Upper lobe of left lung (tissue), 6 donors: Measurements from ENCODE around the gene LETMD1. TPM values are rescaled to one million over a fixed set of nuclear protein-coding genes. Genes with fewer than 3 reads are reported as not detected.
A peak's percentile ranks its signal among the peaks of the same experiment; 100 is the strongest.

Source experiments
- ATAC-seq, 2 donors: fragments of 200-7000 bp; cut with Tn5 transposase; one replicate each; pipeline ENCODE4 v1.9.1; 2022; ENCODE audit warnings: mild to moderate bottlenecking in 2 of 2, moderate library complexity in 2 of 2; ENCODE audit not compliant: low FRiP score in 2 of 2
- DNase-seq, 2 donors: peaks; one replicate each; pipeline ENCODE4 v3.0.0-alpha.2; 2019 to 2020
- H3K27ac ChIP-seq, 4 donors: fragments of 200-600 bp; sonication (generic); one replicate each; pipeline ENCODE4 v1.5.1; 2016 to 2019
- H3K27me3 ChIP-seq, 4 donors: fragments of 200-600 bp; sonication (generic); one replicate each; pipeline ENCODE4 v1.5.1; 2017 to 2019
- H3K36me3 ChIP-seq, 4 donors: fragments of 200-600 bp; sonication (generic); one replicate each; pipeline ENCODE4 v1.5.1; 2016 to 2019
- H3K4me1 ChIP-seq, 4 donors: fragments of 200-600 bp; sonication (generic); one replicate each; pipeline ENCODE4 v1.5.1; 2018 to 2019
- H3K4me3 ChIP-seq, 4 donors: fragments of 200-600 bp; sonication (generic); one replicate each; pipeline ENCODE4 v1.5.1; 2017 to 2019; ENCODE audit warnings: mild to moderate bottlenecking in 2 of 4, moderate library complexity in 1 of 4
- H3K9me3 ChIP-seq, 4 donors: fragments of 200-600 bp; sonication (generic); one replicate each; pipeline ENCODE4 v1.5.1; 2018 to 2019
- EP300 ChIP-seq, 4 donors: sonication (generic); formaldehyde crosslinking; IDR thresholded peaks; one replicate each; pipeline ENCODE4 v1.5.1; 2017; ENCODE audit warnings: antibody characterized with exemption in 4 of 4, control low read depth in 2 of 4
- POLR2A ChIP-seq, 4 donors: fragments of 450-650 bp; IDR thresholded peaks; one replicate each; pipeline ENCODE4 v1.5.1; 2016 to 2017; ENCODE audit warnings: antibody characterized with exemption in 4 of 4, mild to moderate bottlenecking in 2 of 4
- POLR2AphosphoS5 ChIP-seq, 2 donors: sonication (generic); formaldehyde crosslinking; IDR thresholded peaks; one replicate each; pipeline ENCODE4 v1.5.1; 2017; ENCODE audit warnings: antibody characterized with exemption in 2 of 2
- WGBS, 2 donors: methylation state at CpG; one replicate each; pipeline ENCODE4 v1.1.5; 2017 to 2018; 5-methylcytosine and 5-hydroxymethylcytosine counted together
- total RNA-seq, 6 donors: library from RNA; depleted of rRNA in 4 of 6; stranded (reverse); fragments of >200 nt in 4 of 6; gene quantifications; one replicate each; pipeline versions ENCODE4 v1.1.0 to v1.2.1, GENCODE V29; 2016 to 2021
- TF ChIP-seq, protein P1 (sequence below), 6 experiments: fragments of 450-650 bp in 4 of 6; fragments of 200-600 bp in 2 of 6; sonication (generic) in 2 of 6; IDR thresholded peaks; one replicate each; pipeline ENCODE4 v1.5.1; 2016 to 2019; ENCODE audit warnings: antibody characterized with exemption in 6 of 6
- donor health status: DM: no; HTN: no; CAD: no; lungs with moderate emphysema.
- donor health status: DM: no; HTN: yes; CAD: no; lungs with severe emphysema.

Gene LETMD1
- total RNA-seq, 6 donors from 2014 or later: 36.3 to 98.9 (median 58.1) TPM

GRCh38 chr12:51036279-51036678 is 11.8 kb upstream of the LETMD1 start:
- Histone ChIP-seq H3K4me3 (no peak overlapping the region), H3K9me3 (no peaks in the 10 kb centered on the region), H3K27ac (no peak overlapping the region), H3K27me3 (no peaks in the 10 kb centered on the region), H3K36me3 (no peaks in the 10 kb centered on the region), H3K4me1 (no peaks in the 10 kb centered on the region)
- no peak for TF ChIP-seq POLR2A (IDR thresholded peaks at IDR 0.05)
- TF ChIP-seq, protein P1, sequence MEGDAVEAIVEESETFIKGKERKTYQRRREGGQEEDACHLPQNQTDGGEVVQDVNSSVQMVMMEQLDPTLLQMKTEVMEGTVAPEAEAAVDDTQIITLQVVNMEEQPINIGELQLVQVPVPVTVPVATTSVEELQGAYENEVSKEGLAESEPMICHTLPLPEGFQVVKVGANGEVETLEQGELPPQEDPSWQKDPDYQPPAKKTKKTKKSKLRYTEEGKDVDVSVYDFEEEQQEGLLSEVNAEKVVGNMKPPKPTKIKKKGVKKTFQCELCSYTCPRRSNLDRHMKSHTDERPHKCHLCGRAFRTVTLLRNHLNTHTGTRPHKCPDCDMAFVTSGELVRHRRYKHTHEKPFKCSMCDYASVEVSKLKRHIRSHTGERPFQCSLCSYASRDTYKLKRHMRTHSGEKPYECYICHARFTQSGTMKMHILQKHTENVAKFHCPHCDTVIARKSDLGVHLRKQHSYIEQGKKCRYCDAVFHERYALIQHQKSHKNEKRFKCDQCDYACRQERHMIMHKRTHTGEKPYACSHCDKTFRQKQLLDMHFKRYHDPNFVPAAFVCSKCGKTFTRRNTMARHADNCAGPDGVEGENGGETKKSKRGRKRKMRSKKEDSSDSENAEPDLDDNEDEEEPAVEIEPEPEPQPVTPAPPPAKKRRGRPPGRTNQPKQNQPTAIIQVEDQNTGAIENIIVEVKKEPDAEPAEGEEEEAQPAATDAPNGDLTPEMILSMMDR (IDR thresholded peaks at IDR 0.05): no peak
- TF ChIP-seq EP300 (IDR thresholded peaks at IDR 0.05): no peak
- TF ChIP-seq POLR2AphosphoS5 (IDR thresholded peaks at IDR 0.05): no peak
- ATAC-seq (no peak), DNase-seq (no peak)
- 72 to 79% methylated on average over 3 of the region's 3 CpGs for WGBS, 2 donors

DNA sequence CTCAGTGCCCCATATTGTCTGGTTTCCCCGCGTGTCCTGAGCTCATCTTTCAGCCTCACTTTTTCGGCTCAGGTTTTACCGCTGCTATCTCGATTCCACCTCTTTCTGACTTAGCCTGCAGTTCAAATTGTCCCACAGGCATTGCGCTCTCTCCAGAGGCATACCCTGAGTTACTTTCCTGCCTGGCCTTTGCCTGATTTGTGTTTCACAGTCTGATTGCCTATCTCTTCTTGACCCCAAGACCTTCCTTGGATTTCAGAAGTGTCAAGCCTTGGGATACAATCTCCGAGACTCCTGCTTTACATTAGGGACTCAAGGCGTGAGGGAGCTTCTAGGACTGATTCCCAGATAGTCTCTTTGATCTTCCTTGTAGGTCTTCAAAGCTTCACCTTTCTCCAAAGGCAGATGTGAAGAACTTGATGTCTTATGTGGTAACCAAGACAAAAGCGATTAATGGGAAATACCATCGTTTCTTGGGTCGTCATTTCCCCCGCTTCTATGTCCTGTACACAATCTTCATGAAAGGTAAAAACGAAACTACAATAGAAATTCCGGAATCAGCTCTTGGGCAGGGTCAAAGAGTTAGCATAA is 629 bp downstream of the LETMD1 start:
- WGBS, 2 donors: 17 to 18% methylated on average over 14 of the region's 14 CpGs
- H3K36me3 ChIP-seq: peaks cover 8 to 30% (median 18%) of the 10 kb centered on the region in 4 donors
- H3K27me3 ChIP-seq: no peaks in the 10 kb centered on the region
- no peaks in the 10 kb centered on the region for H3K9me3 ChIP-seq
- H3K4me3 ChIP-seq: peak overlapping the region; percentile 60 to 90 (median 68)
- TF ChIP-seq POLR2AphosphoS5 (IDR thresholded peaks at IDR 0.05): no peak
- no peak for TF ChIP-seq POLR2A (IDR thresholded peaks at IDR 0.05)
- TF ChIP-seq, protein P1 (IDR thresholded peaks at IDR 0.05): no peak
- TF ChIP-seq EP300 (IDR thresholded peaks at IDR 0.05): no peak
- no peak for DNase-seq
- no peak for ATAC-seq
- H3K27ac ChIP-seq: peak overlapping the region; percentile 88 to 96 (median 94)
- H3K4me1 ChIP-seq: peaks cover 18 to 24% (median 21%) of the 10 kb centered on the region in 4 donors

GRCh38 chr12:51049525-51049924 is 1.4 kb downstream of the LETMD1 start:
- no peaks in the 10 kb centered on the region for H3K9me3 ChIP-seq
- H3K27me3 ChIP-seq: no peaks in the 10 kb centered on the region
- 83% methylated on average over 3 of the region's 3 CpGs for WGBS, 2 donors
- H3K27ac ChIP-seq: no peak overlapping the region
- peak overlapping the region in 2 of 4 donors; percentile 60 to 74 for H3K4me3 ChIP-seq
- ATAC-seq (no peak), DNase-seq (no peak)
- TF ChIP-seq EP300 (IDR thresholded peaks at IDR 0.05): no peak
- TF ChIP-seq POLR2A (IDR thresholded peaks at IDR 0.05): no peak
- TF ChIP-seq POLR2AphosphoS5 (IDR thresholded peaks at IDR 0.05): no peak
- TF ChIP-seq, protein P1 (IDR thresholded peaks at IDR 0.05): no peak
- peaks cover 11 to 37% (median 23%) of the 10 kb centered on the region in 4 donors for H3K36me3 ChIP-seq
- H3K4me1 ChIP-seq: peaks cover 18 to 24% (median 21%) of the 10 kb centered on the region in 4 donors

- no peak for TF ChIP-seq POLR2AphosphoS5 (IDR thresholded peaks at IDR 0.05)
- ATAC-seq: no peak
- no peaks in the 10 kb centered on the region for H3K27me3 ChIP-seq
- no peak for DNase-seq
- WGBS, 2 donors: 49 to 61% methylated on average over 4 of the region's 4 CpGs
- H3K4me3 ChIP-seq: no peak overlapping the region
- H3K9me3 ChIP-seq: no peaks in the 10 kb centered on the region
- no peak overlapping the region for H3K27ac ChIP-seq
- peaks cover 18 to 30% (median 21%) of the 10 kb centered on the region in 4 donors for H3K4me1 ChIP-seq
- peaks cover 11 to 60% (median 36%) of the 10 kb centered on the region in 4 donors for H3K36me3 ChIP-seq
These were observed 3.7 kb downstream of the LETMD1 start for GRCh38 chr12:51051787-51052186.

DNA sequence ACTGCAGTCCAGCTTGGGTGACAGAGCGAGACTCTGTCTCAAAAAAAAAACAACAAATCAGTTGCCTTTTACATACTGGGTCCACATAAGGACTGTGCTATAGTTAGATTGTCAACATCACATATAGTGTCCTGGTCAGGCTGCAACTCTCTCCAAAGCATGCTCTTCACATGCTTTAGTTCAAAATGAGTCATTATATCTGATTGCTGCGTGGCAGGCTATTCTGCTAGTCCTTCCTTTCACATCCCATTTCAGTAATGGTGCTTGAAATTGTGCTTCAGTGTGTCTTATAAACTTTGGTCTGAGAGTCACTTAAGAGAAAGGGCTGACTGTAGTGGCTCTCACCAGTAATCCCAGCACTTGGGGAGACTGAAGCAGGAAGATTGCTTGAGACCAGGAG is 6.9 kb downstream of the LETMD1 start:
- Histone ChIP-seq H3K27ac (no peak overlapping the region), H3K36me3 (peaks cover 37 to 92% (median 68%) of the 10 kb centered on the region in 4 donors), H3K4me1 (peaks cover 0 to 6% (median under 1%) of the 10 kb centered on the region in 4 donors), H3K27me3 (no peaks in the 10 kb centered on the region), H3K4me3 (no peak overlapping the region), H3K9me3 (no peaks in the 10 kb centered on the region)
- 73 to 81% methylated on average over 2 of the region's 2 CpGs for WGBS, 2 donors
- TF ChIP-seq, protein P1 (IDR thresholded peaks at IDR 0.05): no peak
- no peak for DNase-seq
- ATAC-seq: no peak
